Measurements from ENCODE around the gene DBX1. TPM values are rescaled to one million over a fixed set of nuclear protein-coding genes. Genes with fewer than 3 reads are reported as not detected.

Gene DBX1
- total and polyA plus RNA-seq, 4 donors = not detected

GRCh38 chr11:20109731-20110445 is 50.4 kb downstream of the DBX1 start:
- no peak overlapping the region for H3K9ac ChIP-seq (ENCODE audit: low read depth in 1 of 2, low read length in 2 of 2)
- H3K36me3 ChIP-seq (ENCODE audit: control insufficient read depth in 4 of 4, insufficient read depth in 3 of 4, low read depth in 1 of 4, low read length in 3 of 4) = peaks cover 4 to 47% (median 32%) of the 10 kb centered on the region in 4 donors
- TF ChIP-seq SP1 (IDR thresholded peaks at IDR 0.05) = no peak
- TF ChIP-seq TAF1 (conservative IDR thresholded peaks at IDR 0.05) = no peak
- no peak for TF ChIP-seq ATF3 (IDR thresholded peaks at IDR 0.05)
- no peak for TF ChIP-seq YY1 (IDR thresholded peaks at IDR 0.05)
- no peak for TF ChIP-seq MAX (IDR thresholded peaks at IDR 0.05)
- TF ChIP-seq GABPA (IDR thresholded peaks at IDR 0.05 in 1 of 2, conservative IDR thresholded peaks at IDR 0.05 in 1 of 2) = no peak
- WGBS = 96% methylated on average over 9 of the region's 9 CpGs
- no peak overlapping the region for H3K4me3 ChIP-seq (ENCODE audit: low read depth in 1 of 3, low read length in 3 of 3)
- H3K4me1 ChIP-seq (ENCODE audit: control insufficient read depth in 4 of 4, insufficient read depth in 4 of 4, low read length in 3 of 4) = no peaks in the 10 kb centered on the region
- no peaks in the 10 kb centered on the region for H3K27me3 ChIP-seq (ENCODE audit: control insufficient read depth in 4 of 4, insufficient read depth in 4 of 4, low read length in 3 of 4)
- no peak overlapping the region for H3K27ac ChIP-seq (ENCODE audit: low read depth in 1 of 2, low read length in 2 of 2)
- DNase-seq (ENCODE audit: low spot score) = no peak
- H3K9me3 ChIP-seq (ENCODE audit: control insufficient read depth in 4 of 4, low read length in 3 of 4) = no peaks in the 10 kb centered on the region

Other genes with a start within 250 kb of the DBX1 start
- 10 to 100 TPM; 16.5 to 43.2 TPM for gene HTATIP2, start 203.2 kb upstream of the DBX1 start, total RNA-seq
- gene HTATIP2, start 203.2 kb upstream of the DBX1 start, polyA plus RNA-seq = 10 to 100 TPM; 84.9 to 93.6 TPM
- gene PRMT3, start 227.2 kb upstream of the DBX1 start, total RNA-seq = 10 to 100 TPM in 1 of 2 donors, 1 to 10 TPM in 1; 9.7 to 15.8 TPM
- 1 to 10 TPM; 3.5 to 5.8 TPM for gene PRMT3, start 227.2 kb upstream of the DBX1 start, polyA plus RNA-seq